HG03196 (cell line): ENCODE measurements around the gene HEATR5A.
"Not testable (repeated sequence)": the region's sequence is repeated elsewhere in the genome, so short reads cannot be mapped to it uniquely, and the experiment has no call there.

Experiments used
- ATAC-seq: cut with Tn5 transposase; IDR thresholded peaks from one replicate; pipeline ENCODE4 v1.9.1; 2021; ENCODE audit not compliant: unreplicated experiment

Gene HEATR5A

GRCh38 chr14:31337331-31337730 is 83.0 kb downstream of the HEATR5A start:
- no peak for ATAC-seq

DNA sequence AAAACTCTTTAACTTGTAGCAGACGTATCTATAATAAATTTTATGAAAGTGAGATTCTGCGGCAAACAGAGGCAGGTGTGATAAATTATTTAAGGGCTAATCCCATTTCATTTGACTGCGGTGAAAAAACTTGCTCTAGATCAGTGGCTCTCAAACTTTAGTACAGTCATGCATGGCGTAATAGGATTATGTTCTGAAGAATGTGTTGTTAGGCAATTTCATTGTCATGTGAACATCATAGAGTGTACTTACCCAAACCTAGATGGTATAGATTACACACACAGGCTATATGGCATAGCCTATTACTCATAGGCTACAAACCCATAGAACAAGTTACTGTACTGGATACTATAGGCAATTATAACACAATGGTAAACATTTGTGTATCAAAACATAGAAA is 83.7 kb downstream of the HEATR5A start:
- no peak for ATAC-seq

GRCh38 chr14:31331395-31331794 is 89.0 kb downstream of the HEATR5A start:
- not testable (repeated sequence) for ATAC-seq

DNA sequence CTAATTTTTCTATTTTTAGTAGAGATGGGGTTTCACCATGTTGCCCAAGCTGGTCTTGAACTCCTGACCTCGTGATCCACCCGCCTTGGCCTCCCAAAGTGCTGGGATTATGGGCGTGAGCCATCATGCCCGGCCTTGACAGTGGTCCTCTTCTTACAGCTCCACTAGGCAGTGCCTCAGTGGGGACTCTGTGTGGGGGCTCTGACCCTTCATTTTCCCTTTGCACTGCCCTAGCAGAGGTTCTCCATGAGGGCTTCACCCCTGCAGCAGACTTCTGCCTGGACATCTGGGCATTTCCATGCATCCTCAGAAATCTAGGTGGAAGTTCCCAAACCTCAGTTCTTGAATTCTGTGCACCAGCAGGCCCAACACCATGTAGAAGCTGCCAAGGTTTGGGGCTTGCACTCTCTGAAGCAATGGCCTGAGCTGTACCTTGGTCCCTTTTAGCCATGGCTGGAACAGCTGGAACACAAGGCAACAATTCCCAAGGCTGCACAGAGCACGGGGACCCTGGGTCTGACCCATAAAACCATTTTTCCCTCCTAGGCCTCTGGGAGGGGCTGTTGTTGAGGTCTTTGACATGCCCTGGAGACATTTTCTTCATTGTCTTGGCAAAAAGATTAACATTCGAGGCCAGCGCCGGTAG is 90.4 kb downstream of the HEATR5A start:
- ATAC-seq: not testable (repeated sequence)

DNA sequence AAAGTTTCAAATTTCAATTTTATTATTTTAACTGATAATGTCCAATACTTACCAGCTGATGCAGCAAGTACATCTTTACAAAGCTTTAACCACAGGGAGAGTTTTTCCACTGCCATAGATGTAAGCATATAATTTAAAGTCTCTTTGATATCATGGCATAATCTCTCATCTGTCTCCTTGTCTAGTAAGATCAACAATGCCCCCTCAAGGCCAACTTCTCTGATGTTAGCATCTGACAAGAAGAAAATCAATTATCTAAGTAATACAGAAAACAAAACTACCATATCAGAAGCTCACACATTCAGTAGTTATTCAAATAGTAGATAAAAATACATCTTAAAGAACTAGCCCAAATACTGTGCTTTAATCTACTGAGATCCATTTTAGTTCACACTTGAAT is 94.2 kb downstream of the HEATR5A start:
- no peak for ATAC-seq

- ATAC-seq: no peak
Observed at GRCh38 chr14:31323419-31323818, 96.9 kb downstream of the HEATR5A start.

- no peak for ATAC-seq
Observed at GRCh38 chr14:31320922-31321766, 99.2 kb downstream of the HEATR5A start.

DNA sequence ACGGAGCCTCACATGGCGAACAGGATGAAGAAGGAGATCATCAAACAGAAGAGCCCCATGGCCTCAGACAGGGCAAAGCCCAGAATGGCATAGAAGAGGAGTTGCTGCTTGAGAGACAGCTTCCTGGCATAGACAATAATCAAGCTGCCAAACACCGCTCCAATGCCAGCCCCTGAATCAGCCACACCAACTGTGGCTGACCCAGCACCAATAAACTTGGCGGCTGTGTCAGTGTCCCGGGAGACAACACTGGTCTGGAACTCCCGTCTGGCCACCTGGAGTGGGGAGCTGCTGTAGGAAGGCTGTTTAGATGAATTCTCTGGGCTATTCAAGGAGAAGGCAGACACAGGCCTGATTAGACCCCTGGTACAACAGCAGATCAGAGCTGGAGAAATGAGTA is 100.1 kb downstream of the HEATR5A start:
- no peak for ATAC-seq

DNA sequence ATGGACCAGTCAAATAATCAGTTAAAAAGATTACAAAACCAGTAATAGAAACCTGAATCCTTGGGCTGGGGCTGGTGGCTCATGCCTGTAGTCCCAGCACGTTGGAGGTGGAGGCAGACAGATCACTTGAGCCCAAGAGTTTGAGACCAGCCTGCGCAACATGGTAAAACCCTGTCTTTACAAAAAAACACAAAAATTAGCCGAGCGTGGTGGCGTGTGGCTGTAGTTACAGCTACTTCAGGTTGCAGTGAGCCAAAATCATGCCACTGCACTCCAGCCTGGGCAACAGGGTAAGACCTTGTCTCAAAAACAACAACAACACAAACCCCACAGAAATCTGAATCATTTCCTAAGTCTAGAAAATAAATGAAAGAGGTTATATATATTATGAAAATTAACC is 100.6 kb downstream of the HEATR5A start:
- ATAC-seq: no peak

DNA sequence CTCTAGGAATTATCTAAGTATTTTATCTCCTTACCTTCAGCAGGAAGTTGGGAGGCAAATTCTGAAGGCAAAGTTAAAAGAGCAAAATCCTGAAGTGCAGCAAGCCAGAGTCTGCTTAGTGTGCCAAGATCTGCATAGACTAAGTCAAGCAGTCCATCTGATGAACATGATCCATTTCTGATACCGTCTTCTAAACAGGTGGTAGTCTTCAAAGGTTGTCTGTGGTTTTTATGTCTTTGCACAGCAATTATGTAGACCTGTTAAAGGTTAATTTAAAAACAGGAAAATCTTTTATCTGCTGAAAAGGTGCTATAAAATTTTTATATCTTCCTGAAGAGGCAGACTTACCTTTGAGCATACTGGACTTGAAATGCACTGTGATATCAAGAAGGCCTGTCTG is 107.4 kb downstream of the HEATR5A start:
- no peak for ATAC-seq

DNA sequence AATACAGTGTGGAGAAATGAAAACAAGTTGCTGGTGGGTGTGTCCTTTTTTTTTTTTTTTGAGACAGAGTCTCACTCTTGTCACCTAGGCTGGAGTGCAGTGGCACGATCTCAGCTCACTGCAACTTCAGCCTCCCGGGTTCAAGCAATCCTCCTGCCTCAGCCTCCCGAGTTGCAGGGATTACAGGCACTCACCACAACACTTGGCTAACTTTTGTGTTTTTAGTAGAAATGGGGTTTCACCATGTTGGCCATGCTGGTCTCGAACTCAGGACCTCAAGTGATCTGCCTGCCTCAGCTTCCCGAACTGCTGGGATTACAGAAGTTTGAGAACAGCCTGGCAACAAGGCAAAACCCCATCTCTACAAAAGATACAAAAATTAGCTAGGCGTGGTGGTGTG is 108.0 kb downstream of the HEATR5A start:
- ATAC-seq: not testable (repeated sequence)

DNA sequence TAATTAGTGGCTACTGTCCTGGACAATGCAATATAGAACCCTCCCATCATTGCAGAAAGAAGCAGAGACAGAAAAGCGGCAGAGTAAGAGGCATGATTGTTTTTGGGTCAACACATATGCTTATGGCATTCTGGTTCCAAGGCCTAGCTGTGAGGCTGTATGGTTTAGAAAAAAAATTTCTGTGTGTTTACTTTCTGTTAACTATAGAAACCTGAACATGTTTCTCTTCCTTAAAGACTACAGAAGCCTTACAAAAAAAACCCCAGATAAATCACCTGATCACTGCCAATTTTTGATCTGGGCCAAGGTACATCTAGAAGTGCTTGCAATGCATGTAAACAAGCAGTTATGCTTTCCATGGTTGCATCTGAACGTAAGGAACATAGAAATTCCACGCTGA is 112.7 kb downstream of the HEATR5A start:
- no peak for ATAC-seq

DNA sequence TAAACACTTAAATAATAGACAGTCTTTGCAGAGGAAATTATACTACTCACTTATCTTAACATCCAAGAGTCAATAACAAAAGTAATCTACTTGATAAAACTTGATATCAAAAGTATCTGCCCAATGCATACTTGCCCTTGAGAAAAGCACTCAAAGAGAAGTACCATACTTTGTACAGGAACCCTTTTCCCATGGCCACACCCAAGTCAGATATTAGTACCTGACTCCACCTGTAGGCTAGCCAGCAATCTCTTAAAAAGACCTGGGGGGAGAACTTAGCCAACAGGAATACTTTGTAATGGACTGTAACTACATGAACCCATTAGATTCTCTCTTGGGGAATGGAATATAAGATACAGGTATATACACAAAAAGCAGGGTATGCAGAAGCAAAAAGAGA is 113.2 kb downstream of the HEATR5A start:
- ATAC-seq: no peak

GRCh38 chr14:31303654-31304053 is 116.7 kb downstream of the HEATR5A start:
- ATAC-seq: no peak

GRCh38 chr14:31300883-31301282 is 119.5 kb downstream of the HEATR5A start:
- no peak for ATAC-seq

DNA sequence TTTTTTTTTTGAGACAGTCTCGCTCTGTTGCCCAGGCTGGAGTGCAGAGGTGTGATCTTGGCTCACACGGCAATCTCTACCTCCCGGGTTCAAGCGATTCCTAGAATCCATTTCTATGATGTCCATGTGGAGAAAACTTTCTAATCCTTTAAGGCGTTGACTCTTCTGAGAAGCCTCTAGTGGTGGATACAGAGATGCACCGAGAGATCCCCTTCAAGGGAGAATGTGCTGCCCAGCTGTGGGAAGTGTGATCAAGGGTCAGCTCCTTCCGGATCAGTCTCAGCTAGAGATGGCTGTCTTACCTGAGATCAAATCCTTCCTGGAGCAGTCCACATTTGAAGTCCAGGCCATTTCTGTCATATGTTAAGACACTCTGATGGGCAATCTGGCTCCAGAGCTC is 120.1 kb downstream of the HEATR5A start:
- ATAC-seq: no peak

DNA sequence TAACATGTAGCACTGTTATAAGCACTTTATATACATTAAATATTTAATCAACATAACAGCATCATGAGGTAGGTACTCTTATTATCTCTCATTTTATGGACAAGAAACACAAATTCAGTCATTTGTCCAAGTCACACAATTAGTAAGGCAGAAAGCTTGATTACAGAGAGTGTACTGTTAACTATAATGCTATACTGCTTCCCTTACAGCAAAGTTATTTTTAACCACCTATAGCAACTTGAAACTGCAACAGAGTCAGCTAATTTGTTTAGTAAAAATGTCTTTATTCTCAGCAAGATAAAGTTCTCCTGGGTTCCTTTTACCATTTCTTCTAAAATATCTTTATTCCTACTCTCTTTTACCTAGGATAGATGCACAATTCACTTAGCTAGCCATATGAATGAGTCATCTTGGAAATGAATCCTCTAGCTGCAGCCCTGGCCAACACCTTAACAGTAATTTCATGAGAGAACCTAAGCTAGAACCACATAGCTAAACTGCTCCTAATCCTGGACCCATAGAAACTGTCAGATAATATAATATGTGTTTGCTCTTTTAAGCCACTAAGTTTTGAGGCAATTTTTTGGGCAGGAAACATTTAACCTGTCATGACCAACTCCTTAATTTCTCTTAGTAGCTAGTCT is 122.5 kb downstream of the HEATR5A start:
- ATAC-seq: peak; percentile 61

DNA sequence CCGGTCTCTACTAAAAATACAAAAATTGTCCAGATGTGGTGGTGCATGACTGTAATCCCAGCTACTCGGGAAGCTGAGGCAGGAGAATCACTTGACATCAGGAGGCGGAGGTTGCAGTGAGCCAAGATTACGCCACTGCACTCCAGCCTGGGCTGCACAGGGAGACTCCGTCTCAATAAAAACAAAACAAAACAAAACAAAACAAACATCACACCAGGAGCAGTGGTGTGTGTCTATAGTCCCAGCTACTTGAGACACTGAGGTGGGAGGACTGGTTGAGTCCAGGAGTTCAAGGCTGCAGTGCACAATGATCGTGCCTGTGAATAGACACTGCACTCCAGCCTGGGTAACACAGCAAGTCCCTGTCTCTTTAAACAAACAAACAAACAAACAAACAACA is 123.2 kb downstream of the HEATR5A start:
- no peak for ATAC-seq

GRCh38 chr14:31294746-31295405 is 125.5 kb downstream of the HEATR5A start:
- no peak for ATAC-seq

DNA sequence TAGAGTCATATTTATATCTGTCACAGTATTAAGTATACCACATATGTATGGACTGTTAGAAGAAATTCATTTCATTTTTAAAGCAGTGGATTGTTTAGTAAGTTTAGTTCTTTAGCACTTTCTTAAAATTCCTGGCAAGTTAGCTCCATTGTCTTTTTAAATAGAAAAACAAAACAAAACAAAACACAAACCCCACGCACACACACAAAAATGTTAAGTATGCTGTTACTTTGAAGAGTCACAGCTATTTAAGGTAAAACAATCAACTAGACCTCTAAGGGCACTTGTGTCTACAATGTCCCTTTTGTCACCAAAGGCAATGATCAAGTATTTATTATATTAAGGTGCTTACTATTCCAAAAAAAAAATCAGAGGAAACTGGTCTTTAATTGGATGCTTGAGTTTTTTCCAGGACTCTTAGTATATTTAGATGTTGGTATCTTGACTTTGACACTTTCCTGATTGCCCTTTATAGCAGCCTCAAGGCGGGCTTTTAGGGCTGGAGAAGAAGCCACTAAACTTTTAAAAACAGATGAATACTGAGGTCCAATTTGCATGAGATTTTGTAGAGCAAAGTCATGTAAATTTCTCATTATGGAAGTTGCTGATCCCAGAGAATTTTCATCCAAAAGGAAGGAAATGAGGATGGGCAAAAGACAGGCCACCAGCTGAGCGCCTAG is 127.3 kb downstream of the HEATR5A start:
- no peak for ATAC-seq

DNA sequence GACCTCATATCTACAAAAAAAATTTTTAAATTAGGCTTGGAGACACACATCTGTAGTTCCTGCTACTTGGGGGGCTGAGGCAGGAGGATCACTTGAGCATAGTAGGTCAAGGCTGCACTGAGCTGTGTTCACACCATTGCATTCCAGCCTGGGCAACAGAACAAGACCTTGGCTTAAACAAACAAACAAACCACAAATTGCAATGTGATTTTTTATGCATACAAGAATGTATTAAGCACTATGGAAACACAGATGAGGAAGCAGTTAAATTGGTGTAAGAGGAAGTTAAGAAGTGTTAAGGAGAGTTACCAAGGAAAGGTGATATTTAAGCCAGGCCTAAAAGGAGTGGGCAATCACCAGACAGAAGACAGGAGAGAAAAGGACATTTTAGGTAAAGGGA is 129.1 kb downstream of the HEATR5A start:
- no peak for ATAC-seq
